Tibial nerve (tissue), 3 donors: ENCODE data around the gene MMEL1.

Experiments used
- POLR2A ChIP-seq, 2 donors: fragments of 450-650 bp; IDR thresholded peaks; one replicate each; pipeline ENCODE4 v1.6.1; 2017; ENCODE audit warnings: antibody characterized with exemption in 2 of 2, mild to moderate bottlenecking in 2 of 2, moderate library complexity in 2 of 2
- TF ChIP-seq, protein P1 (sequence below), 5 experiments: fragments of 200-600 bp in 3 of 5; fragments of 450-650 bp in 2 of 5; sonication (generic) in 3 of 5; IDR thresholded peaks; one replicate each; pipeline ENCODE4 v1.5.1; 2016 to 2019; ENCODE audit warnings: antibody characterized with exemption in 5 of 5, mild to moderate bottlenecking in 3 of 5, moderate library complexity in 2 of 5

- TF ChIP-seq, protein P1, sequence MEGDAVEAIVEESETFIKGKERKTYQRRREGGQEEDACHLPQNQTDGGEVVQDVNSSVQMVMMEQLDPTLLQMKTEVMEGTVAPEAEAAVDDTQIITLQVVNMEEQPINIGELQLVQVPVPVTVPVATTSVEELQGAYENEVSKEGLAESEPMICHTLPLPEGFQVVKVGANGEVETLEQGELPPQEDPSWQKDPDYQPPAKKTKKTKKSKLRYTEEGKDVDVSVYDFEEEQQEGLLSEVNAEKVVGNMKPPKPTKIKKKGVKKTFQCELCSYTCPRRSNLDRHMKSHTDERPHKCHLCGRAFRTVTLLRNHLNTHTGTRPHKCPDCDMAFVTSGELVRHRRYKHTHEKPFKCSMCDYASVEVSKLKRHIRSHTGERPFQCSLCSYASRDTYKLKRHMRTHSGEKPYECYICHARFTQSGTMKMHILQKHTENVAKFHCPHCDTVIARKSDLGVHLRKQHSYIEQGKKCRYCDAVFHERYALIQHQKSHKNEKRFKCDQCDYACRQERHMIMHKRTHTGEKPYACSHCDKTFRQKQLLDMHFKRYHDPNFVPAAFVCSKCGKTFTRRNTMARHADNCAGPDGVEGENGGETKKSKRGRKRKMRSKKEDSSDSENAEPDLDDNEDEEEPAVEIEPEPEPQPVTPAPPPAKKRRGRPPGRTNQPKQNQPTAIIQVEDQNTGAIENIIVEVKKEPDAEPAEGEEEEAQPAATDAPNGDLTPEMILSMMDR (IDR thresholded peaks at IDR 0.05), result no peak
- TF ChIP-seq POLR2A (IDR thresholded peaks at IDR 0.05), result no peak
Observed at GRCh38 chr1:2558420-2558819, 74.4 kb downstream of the MMEL1 start.
